ENCODE results near the gene MTR.

The MTR gene

GRCh38 chr1:236913371-236914037, 118.4 kb downstream of the MTR start:
- no peak for DNase-seq

GRCh38 chr1:236914375-236914774, 119.3 kb downstream of the MTR start:
- DNase-seq = no peak

DNA sequence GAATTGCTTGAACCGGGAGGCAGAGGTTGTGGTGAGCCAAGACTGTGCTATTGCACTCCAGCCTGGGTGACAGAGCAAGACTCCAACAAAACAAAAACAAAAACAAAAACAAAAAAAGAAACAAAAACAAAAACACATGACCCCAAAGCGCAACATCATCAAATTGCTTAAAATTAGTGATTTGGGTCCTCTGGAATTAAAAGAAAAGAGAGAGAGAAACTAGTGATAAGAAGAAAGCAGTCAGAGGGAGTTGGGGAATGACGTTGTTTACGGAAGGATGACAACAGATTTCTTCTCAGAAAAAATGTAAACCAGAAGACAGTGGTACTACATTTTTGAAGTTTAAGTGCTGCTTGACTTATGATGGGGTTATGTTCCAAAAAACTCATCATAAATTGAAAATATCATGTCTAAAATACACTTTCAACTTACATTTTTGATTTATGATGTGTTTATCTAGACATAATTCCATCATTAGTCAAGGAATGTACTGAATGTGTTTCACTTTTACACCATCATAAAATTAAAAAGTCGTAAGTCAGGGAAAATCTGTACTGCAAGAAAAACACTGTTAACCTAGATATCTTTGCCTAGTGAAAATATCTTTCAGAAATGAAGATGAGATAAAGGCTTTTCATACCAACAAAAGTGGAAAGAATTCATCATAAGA, 121.2 kb downstream of the MTR start:
- no peak for DNase-seq

GRCh38 chr1:236917448-236917847, 122.4 kb downstream of the MTR start:
- DNase-seq = no peak

- DNase-seq = no peak
These were observed 125.3 kb downstream of the MTR start for GRCh38 chr1:236920286-236920894.

- no peak for DNase-seq
These were observed 126.5 kb downstream of the MTR start for GRCh38 chr1:236921610-236922009.

DNA sequence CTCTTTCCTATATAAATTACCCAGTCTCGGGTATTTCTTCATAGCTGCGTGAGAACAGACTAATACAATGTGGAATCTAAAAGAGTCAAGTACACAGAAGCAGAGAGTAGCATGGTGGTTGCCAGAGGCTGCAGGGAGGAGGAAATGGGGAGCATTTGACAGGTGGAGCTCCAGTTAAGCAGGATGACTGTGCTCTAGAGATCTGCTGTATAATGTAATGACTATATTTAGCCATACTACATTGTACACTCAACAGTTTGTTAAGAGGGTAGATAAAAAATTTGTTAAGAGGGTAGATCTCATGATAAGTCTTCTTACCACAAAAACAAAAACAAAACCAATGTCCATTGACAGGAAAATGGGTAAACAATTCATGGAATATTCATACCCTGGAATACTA, 127.1 kb downstream of the MTR start:
- no peak for DNase-seq

- no peak for DNase-seq
These were observed 130.3 kb downstream of the MTR start for GRCh38 chr1:236925386-236925785.

DNA sequence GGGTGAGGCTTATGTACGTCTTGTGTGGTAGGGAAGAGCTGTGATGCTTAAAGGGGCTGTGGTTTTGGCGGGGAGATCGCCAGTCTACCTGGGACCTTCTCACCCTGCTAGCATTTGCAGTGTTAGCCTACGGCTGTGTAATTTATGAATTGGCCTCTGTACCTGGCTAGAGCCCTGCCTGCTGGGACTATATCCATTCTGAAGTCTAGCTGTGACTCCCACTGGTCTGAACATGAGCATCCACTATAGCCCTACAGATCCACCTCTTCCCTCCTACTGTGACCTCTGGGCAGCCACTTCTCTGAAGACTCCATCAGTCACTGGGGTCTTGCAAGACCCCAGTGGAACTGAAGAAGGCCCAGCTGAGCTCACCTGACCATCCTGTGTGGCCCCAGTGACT, 135.4 kb downstream of the MTR start:
- DNase-seq = no peak

DNA sequence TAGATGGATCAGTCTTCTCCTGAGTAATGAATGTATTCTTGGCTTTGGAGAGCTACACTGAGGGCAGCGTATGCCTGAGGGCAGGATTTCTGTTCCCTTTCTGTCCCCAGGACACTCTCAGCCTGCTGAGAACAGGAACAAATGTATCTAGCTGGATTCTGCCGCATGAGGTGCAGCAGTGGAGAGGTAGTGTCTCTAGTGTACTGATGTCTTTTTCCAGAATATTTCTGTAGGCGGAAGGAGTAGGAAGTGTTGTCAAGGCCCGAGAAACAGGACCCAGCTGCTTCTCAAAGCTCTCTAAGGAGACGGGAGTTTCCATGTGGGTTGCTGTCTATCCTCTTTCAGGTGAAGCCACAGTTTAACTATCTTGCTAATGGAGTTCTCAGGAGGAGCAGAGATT, 143.7 kb downstream of the MTR start:
- DNase-seq = no peak

GRCh38 chr1:236942431-236942830, 147.3 kb downstream of the MTR start:
- DNase-seq = no peak

- no peak for DNase-seq
These were observed 149.5 kb downstream of the MTR start for GRCh38 chr1:236944556-236944955.

- DNase-seq = no peak
These were observed 149.9 kb downstream of the MTR start for GRCh38 chr1:236945002-236945401.

DNA sequence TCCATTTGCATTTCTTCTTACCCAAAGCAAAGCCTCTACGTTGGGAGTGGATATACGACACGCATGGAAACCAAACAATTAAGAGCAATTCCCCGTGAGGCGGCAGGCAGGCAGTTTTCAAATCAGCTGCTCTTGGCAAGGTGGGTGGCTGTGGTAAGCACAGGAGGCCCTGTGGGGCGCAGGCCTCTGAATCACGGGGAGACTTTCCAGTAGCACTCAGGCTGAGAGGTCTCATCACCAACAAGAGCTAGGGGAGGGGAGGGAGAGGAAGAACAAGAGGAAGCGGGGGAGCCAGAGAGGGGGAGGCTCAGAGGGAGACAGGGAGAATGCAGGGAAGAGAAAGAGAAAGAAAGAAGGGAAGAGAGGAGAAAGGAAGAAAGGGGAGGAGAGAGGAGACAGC, 152.7 kb downstream of the MTR start:
- no peak for DNase-seq

- DNase-seq = no peak
These were observed 153.3 kb downstream of the MTR start for GRCh38 chr1:236948381-236948780.

DNA sequence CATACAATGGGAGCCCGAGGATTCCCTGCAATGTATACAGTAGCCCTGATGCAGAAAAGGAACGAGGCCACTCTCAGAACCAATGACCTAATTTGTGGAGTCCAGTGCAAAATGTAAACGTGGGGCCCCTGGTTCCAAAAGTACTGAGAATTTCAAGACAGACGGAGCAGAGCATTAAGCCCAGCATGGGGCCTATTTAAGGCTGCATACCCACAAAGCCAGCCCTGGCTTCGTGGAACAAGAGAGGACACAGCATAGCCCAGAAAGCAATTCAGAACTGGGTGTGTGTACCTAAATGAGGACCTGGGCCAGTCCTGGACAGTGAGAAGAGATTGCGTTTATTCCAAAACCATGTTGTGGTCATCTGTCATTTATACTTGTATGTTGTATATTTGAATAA, 153.9 kb downstream of the MTR start:
- no peak for DNase-seq

DNA sequence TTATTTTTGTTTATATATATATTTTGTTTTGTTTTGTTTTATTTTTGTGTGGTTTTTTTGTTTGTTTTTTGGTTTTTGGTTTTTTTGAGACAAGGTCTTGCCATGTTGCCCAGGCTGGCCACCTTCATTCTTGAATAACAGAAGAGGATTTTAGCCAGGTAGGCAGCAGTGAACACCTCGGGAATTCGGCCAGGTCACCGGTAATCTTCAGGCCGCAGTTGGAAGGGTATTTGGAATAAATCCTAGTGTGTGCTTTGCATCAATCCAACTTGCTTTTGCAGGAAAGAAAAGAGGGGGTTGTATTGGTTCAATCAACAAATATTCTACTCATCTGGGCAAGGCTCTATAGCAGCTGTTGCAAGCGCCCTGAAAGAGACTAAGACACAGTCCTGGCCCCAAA, 155.3 kb downstream of the MTR start:
- DNase-seq = no peak

DNA sequence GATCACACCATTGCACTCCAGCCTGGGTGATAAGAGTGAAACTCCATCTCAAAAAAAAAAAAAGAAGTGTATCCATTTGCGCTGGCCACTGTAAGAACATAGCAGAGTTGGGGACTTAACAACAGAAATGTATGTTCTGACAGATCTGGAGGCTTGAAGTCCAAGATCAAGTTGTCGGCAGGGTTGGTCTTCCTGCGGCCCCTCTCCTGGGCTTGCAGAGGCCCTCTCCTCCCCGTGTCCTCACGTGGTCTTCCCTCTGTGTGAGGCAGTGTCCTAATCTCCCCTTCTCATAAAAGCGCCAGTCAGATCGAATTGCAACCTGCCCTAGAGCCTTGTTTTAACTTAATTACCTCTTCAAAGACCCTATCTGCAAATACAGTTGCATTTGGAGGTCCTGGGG, 156.6 kb downstream of the MTR start:
- DNase-seq = no peak

- DNase-seq = no peak
These were observed 157.3 kb downstream of the MTR start for GRCh38 chr1:236952246-236953003.

- DNase-seq = no peak
These were observed 158.1 kb downstream of the MTR start for GRCh38 chr1:236953151-236953700.

All from stimulated activated CD4-positive, alpha-beta T cell treated with anti-CD3 and anti-CD28 coated beads, Interleukin-2, amount 100 ng/mL, for 48 hours (primary cell).